MCF 10A (cell line): ENCODE measurements around the gene POU2AF1. TPM values are rescaled to one million over a fixed set of nuclear protein-coding genes. Genes with fewer than 3 reads are reported as not detected.

Experiments
- BruUV-seq: library from RNA; stranded (reverse); fragments of 400-500 nt; replicated peaks from 2 replicates; lab custom pipeline; 2021; lab: Mats Ljungman, UMichigan
- CTCF ChIA-PET: fragments of 300-600 bp; sonication (Branson Sonifier 250); formaldehyde crosslinking; extraction: SDS; loops from one replicate; lab custom pipeline; 2021; ENCODE audit warnings: antibody characterized with exemption, inconsistent platforms; lab: Yijun Ruan, JAX
- POLR2A ChIA-PET: fragments of 300-600, 350-650 bp; sonication (Branson Sonifier 250); formaldehyde crosslinking; extraction: SDS; loops from one replicate; lab custom pipeline; 2020; ENCODE audit warnings: antibody characterized with exemption, inconsistent platforms; lab: Yijun Ruan, JAX
- DNase-seq: peaks from one replicate; pipeline ENCODE4 v3.0.0-alpha.2; 2018; ENCODE audit not compliant: unreplicated experiment
- H3K27ac Mint-ChIP-seq: one replicate; pipeline ENCODE4 v1.8.0; 2022; ENCODE audit warnings: mild to moderate bottlenecking, low read depth, mixed read lengths; ENCODE audit not compliant: unreplicated experiment
- H3K27me3 Mint-ChIP-seq: one replicate; pipeline ENCODE4 v1.8.0; 2022; ENCODE audit warnings: mixed read lengths; ENCODE audit not compliant: insufficient read depth, unreplicated experiment
- H3K36me3 Mint-ChIP-seq: one replicate; pipeline ENCODE4 v1.8.0; 2022; ENCODE audit warnings: mild to moderate bottlenecking, moderate library complexity, mixed read lengths; ENCODE audit not compliant: insufficient read depth, unreplicated experiment
- H3K4me1 Mint-ChIP-seq: one replicate; pipeline ENCODE4 v1.8.0; 2022; ENCODE audit warnings: mixed read lengths; ENCODE audit not compliant: insufficient read depth, unreplicated experiment
- H3K4me3 Mint-ChIP-seq: one replicate; pipeline ENCODE4 v1.8.0; 2022; ENCODE audit warnings: mild to moderate bottlenecking, moderate library complexity, mixed read lengths; ENCODE audit not compliant: unreplicated experiment
- H3K9me3 Mint-ChIP-seq: one replicate; pipeline ENCODE4 v1.8.0; 2022; ENCODE audit warnings: mixed read lengths; ENCODE audit not compliant: unreplicated experiment
- intact Hi-C: fragments of 100-400 bp; cut with micrococcal nuclease; formaldehyde crosslinking; loops from 2 replicates; pipeline ENCODE4 v1.14.1; 2022
- total RNA-seq: library from RNA; stranded (reverse); gene quantifications from 2 replicates; pipeline ENCODE4 v1.2.3, GENCODE V29; 2022
- TF ChIP-seq, protein P1 (sequence below): fragments of 200-600 bp; IDR thresholded peaks from one replicate; pipeline ENCODE4 v1.8.0; 2022; ENCODE audit warnings: antibody characterized with exemption, mild to moderate bottlenecking; ENCODE audit not compliant: unreplicated experiment

POU2AF1 gene
- total RNA-seq, 1 experiment from 2014 or later = not detected

DNA sequence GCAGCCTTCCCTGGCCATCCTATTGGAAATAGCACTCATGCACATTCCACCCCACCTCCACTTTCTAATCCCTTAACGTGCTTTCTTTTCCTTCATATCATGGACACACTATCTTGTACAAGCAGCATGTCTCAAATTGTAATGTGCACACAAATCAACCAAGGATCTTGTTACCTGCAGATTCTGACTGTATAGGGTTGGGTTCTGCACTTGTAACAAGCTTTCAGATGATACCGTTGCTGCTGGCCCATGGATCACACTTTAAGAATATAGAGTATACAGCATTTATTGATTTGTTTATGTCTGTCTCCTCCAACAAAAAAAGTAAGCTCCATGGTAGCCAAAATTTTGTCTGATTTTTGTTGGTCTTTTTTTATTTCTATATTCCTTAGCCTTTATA lies 32.4 kb upstream of the POU2AF1 start:
- no peak overlapping the region for H3K27ac Mint-ChIP-seq
- intact Hi-C loops = no loop called here
- TF ChIP-seq, protein P1, sequence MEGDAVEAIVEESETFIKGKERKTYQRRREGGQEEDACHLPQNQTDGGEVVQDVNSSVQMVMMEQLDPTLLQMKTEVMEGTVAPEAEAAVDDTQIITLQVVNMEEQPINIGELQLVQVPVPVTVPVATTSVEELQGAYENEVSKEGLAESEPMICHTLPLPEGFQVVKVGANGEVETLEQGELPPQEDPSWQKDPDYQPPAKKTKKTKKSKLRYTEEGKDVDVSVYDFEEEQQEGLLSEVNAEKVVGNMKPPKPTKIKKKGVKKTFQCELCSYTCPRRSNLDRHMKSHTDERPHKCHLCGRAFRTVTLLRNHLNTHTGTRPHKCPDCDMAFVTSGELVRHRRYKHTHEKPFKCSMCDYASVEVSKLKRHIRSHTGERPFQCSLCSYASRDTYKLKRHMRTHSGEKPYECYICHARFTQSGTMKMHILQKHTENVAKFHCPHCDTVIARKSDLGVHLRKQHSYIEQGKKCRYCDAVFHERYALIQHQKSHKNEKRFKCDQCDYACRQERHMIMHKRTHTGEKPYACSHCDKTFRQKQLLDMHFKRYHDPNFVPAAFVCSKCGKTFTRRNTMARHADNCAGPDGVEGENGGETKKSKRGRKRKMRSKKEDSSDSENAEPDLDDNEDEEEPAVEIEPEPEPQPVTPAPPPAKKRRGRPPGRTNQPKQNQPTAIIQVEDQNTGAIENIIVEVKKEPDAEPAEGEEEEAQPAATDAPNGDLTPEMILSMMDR = no peak
- no peak overlapping the region for H3K4me3 Mint-ChIP-seq
- ChIA-PET POLR2A (interaction anchor here (0.7 kb wide), 1 partner anchor 12 kb away, joined by 4 read pairs; no protein-coding TSS in a partner anchor), CTCF (interaction anchor here (0.6 to 1.0 kb wide), 2 partner anchors 21 to 140 kb away, joined by 3 read pairs; no protein-coding TSS in a partner anchor)
- H3K27me3 Mint-ChIP-seq = peaks cover 13% of the 10 kb centered on the region
- H3K9me3 Mint-ChIP-seq = no peaks in the 10 kb centered on the region
- BruUV-seq = no TSS peak
- H3K4me1 Mint-ChIP-seq = no peaks in the 10 kb centered on the region
- H3K36me3 Mint-ChIP-seq = no peaks in the 10 kb centered on the region
- DNase-seq = no peak

DNA sequence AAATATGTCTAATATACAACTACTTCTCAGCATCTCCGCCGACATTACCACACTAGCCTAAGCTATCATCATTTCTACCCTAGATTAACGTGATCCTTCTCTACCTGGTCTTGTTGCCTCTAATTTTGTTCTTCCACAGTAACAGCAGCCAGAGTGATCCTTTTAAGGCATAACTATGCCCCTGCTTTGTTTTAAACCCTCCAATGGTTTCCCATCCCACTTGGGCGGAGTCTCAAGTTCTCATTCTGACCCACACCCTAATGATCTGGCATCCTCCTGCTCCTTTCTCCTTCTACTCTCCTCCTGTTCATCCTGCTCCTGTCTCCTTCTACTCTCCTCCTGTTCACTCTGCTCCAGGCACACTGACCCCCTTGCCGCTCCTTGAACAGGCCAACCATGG lies 31.9 kb upstream of the POU2AF1 start:
- TF ChIP-seq, protein P1 = no peak
- CTCF ChIA-PET = interaction anchor here (1.0 kb wide), 1 partner anchor 22 kb away, joined by 3 read pairs; no protein-coding TSS in a partner anchor
- no peak overlapping the region for H3K27ac Mint-ChIP-seq
- BruUV-seq = no TSS peak
- DNase-seq = no peak
- intact Hi-C loops = no loop called here
- POLR2A ChIA-PET = no interaction called here
- no peaks in the 10 kb centered on the region for H3K4me1 Mint-ChIP-seq
- peaks cover 13% of the 10 kb centered on the region for H3K27me3 Mint-ChIP-seq
- H3K36me3 Mint-ChIP-seq = no peaks in the 10 kb centered on the region
- no peaks in the 10 kb centered on the region for H3K9me3 Mint-ChIP-seq
- no peak overlapping the region for H3K4me3 Mint-ChIP-seq

DNA sequence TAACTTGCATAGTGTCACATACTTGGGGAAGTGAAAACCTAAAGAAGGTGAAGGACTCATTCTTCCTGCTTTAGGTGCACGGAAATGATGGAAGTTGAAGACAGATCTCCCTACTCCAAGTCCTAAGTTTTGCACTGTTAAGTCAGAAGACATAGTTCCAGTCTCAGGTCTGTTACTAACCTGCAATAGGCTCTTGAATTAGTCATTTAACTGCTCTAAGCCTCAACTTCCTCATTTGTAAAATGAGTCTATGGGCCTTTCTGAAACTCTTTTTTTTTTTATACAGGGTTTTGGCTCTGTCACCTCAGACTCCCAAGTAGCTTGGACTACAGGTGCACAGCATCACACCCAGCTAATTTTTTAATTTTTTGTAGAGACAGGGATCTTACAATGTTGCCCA lies 30.8 kb upstream of the POU2AF1 start:
- Mint-ChIP-seq H3K9me3 (no peaks in the 10 kb centered on the region), H3K36me3 (no peaks in the 10 kb centered on the region), H3K27ac (no peak overlapping the region), H3K4me1 (no peaks in the 10 kb centered on the region), H3K27me3 (peaks cover 13% of the 10 kb centered on the region), H3K4me3 (no peak overlapping the region)
- ChIA-PET CTCF (interaction anchor here (0.6 kb wide), 1 partner anchor 129 kb away, joined by 4 read pairs; no protein-coding TSS in a partner anchor), POLR2A (interaction anchor here (1.3 kb wide), 1 partner anchor 32 kb away, joined by 4 read pairs; no protein-coding TSS in a partner anchor)
- no peak for DNase-seq
- TF ChIP-seq, protein P1 = no peak
- intact Hi-C loops = no loop called here
- BruUV-seq = no TSS peak

DNA sequence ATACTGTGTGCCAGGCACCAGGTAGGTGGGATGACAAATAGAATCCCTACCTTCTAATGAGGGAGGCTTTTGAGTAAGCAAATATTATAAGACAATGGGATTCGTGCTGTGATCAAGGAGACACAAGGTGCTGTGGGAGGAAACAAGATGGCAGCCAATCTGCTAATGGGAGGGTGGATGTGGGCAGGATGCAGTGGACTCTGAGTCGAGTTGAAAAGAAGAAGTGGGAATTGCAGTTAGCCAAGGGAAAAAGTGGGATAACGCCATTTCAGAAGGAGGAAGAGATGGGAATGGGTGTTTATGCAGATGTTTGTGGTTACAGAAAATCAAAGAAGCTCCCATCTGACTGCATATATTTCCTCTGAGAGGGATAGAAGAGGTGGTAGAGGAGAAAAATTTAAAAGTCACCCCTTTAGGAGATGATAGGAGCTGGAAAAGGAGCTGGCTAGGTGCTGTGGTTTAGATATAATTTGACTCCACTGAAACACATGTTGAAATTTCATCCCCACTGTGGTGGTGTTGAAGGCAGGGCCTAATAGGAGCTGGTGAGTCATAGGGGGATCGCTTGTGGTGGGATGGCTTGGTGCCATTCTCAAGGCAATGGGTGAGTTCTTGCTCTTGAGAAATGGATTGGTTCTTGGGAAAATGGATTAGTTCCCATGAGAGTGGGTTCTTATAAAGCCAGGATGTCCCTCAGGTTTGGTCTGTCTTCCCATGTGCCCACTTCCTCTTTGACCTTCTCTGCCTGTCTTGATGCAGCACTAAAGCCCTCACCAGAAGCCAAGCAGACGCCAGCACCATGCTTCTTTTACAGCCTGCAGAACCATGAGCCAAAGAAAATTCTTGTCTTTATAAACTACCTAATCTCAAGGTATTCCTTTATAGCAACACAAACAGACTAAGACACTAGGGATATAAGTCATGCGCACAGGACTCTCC lies 30.0 kb upstream of the POU2AF1 start:
- H3K4me3 Mint-ChIP-seq = no peak overlapping the region
- DNase-seq = peak; percentile 78
- BruUV-seq = no TSS peak
- ChIA-PET CTCF (no interaction called here), POLR2A (interaction anchor here (1.3 kb wide), 1 partner anchor 32 kb away, joined by 4 read pairs; no protein-coding TSS in a partner anchor)
- no peak overlapping the region for H3K27ac Mint-ChIP-seq
- H3K36me3 Mint-ChIP-seq = no peaks in the 10 kb centered on the region
- TF ChIP-seq, protein P1 = no peak
- peaks cover 13% of the 10 kb centered on the region for H3K27me3 Mint-ChIP-seq
- intact Hi-C loops = no loop called here
- H3K9me3 Mint-ChIP-seq = no peaks in the 10 kb centered on the region
- H3K4me1 Mint-ChIP-seq = no peaks in the 10 kb centered on the region
